ENCODE measurements around the gene FBN1.

GRCh38 chr15:48674876-48675275 is 29.4 kb upstream of the FBN1 start:
- TF ChIP-seq CTCF (IDR thresholded peaks at IDR 0.05) = no peak
- TF ChIP-seq POLR2A (IDR thresholded peaks at IDR 0.05) = no peak
- no peak for TF ChIP-seq POLR2AphosphoS5 (IDR thresholded peaks at IDR 0.05)
- no peak for TF ChIP-seq EP300 (IDR thresholded peaks at IDR 0.05; ENCODE audit: low read depth)
